Endothelial cell of umbilical vein (primary cell): ENCODE results near the gene CAMTA1.

Source experiments
- EZH2 ChIP-seq: IDR thresholded peaks from 2 replicates; pipeline ENCODE4 v1.6.1; 2012; ENCODE audit warnings: borderline replicate concordance, low read depth, mild to moderate bottlenecking, moderate library complexity, low read length, inconsistent platforms; ENCODE audit not compliant: severe bottlenecking
- FOS ChIP-seq: IDR thresholded peaks from 2 replicates; pipeline ENCODE4 v1.6.1; 2011; ENCODE audit warnings: mild to moderate bottlenecking, low read length, moderate library complexity, borderline replicate concordance; ENCODE audit not compliant: insufficient read depth
- GATA2 ChIP-seq: IDR thresholded peaks from 2 replicates; pipeline ENCODE4 v1.7.0; 2011; ENCODE audit warnings: low read depth, mild to moderate bottlenecking, moderate library complexity, mixed read lengths, low read length; ENCODE audit not compliant: insufficient read length, insufficient read depth
- JUN ChIP-seq: IDR thresholded peaks from 2 replicates; pipeline ENCODE4 v1.6.1; 2011; ENCODE audit warnings: borderline replicate concordance, low read depth; ENCODE audit not compliant: insufficient read length, insufficient read depth
- MYC ChIP-seq: IDR thresholded peaks from one replicate; pipeline ENCODE4 v1.6.1; 2011; ENCODE audit warnings: mild to moderate bottlenecking, low read depth, low read length
- POLR2A ChIP-seq: IDR thresholded peaks from 2 replicates; pipeline ENCODE4 v1.6.1; 2012; ENCODE audit warnings: low read depth, mild to moderate bottlenecking, control low read depth, low read length
- POLR2AphosphoS5 ChIP-seq: IDR thresholded peaks from 2 replicates; pipeline ENCODE4 v1.6.1; 2012; ENCODE audit warnings: low read depth, mild to moderate bottlenecking, control low read depth, low read length, moderate library complexity; ENCODE audit not compliant: insufficient read depth
- TF ChIP-seq, protein P1 (sequence below), 2 donors: IDR thresholded peaks; 1 replicate in 1 of 2; 2 replicates in 1 of 2; pipeline ENCODE4 v1.5.1; 2011; ENCODE audit warnings: low read length in 2 of 2, mild to moderate bottlenecking in 2 of 2, moderate library complexity in 2 of 2, control low read depth in 1 of 2, inconsistent platforms in 1 of 2, low read depth in 1 of 2; ENCODE audit not compliant: insufficient read depth in 1 of 2; ENCODE audit errors: extremely low read depth in 1 of 2

DNA sequence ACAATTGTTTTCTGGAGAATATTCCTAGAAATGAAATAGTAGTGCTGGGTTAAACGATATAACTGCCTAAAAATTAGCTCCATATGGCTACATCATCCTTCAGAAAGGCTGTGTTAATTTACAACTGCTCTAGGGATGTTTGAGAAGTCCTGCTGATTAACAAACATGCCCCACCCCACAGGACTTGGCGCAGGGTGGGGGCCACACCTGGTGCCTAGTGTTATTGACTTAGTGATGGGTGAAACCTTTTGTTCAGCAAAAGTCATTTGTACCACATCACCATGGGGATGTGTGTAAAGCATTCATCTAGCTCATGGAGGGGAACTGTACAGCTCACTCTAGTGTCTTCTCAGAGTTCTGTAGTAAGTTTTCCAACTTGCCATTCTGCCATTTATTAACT, 492.8 kb downstream of the CAMTA1 start:
- no peak for TF ChIP-seq EZH2
- no peak for TF ChIP-seq GATA2
- TF ChIP-seq, protein P1, sequence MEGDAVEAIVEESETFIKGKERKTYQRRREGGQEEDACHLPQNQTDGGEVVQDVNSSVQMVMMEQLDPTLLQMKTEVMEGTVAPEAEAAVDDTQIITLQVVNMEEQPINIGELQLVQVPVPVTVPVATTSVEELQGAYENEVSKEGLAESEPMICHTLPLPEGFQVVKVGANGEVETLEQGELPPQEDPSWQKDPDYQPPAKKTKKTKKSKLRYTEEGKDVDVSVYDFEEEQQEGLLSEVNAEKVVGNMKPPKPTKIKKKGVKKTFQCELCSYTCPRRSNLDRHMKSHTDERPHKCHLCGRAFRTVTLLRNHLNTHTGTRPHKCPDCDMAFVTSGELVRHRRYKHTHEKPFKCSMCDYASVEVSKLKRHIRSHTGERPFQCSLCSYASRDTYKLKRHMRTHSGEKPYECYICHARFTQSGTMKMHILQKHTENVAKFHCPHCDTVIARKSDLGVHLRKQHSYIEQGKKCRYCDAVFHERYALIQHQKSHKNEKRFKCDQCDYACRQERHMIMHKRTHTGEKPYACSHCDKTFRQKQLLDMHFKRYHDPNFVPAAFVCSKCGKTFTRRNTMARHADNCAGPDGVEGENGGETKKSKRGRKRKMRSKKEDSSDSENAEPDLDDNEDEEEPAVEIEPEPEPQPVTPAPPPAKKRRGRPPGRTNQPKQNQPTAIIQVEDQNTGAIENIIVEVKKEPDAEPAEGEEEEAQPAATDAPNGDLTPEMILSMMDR (IDR thresholded peaks at IDR 0.05; ENCODE audit: extremely low read depth in 1 of 2, insufficient read depth in 1 of 2, low read depth in 1 of 2, low read length in 2 of 2): no peak
- TF ChIP-seq POLR2A: no peak
- no peak for TF ChIP-seq POLR2AphosphoS5
- no peak for TF ChIP-seq FOS
- TF ChIP-seq JUN: no peak
- no peak for TF ChIP-seq MYC
